ENCODE data around the gene ATMIN.

The ATMIN gene

GRCh38 chr16:81067166-81067565 is 31.5 kb downstream of the ATMIN start:
- DNase-seq (ENCODE audit: low spot score): no peak

GRCh38 chr16:81069063-81069462 is 33.4 kb downstream of the ATMIN start:
- no peak for DNase-seq (ENCODE audit: low spot score)

GRCh38 chr16:81070979-81071378 is 35.3 kb downstream of the ATMIN start:
- DNase-seq (ENCODE audit: low spot score): no peak

GRCh38 chr16:81071805-81072204 is 36.2 kb downstream of the ATMIN start:
- no peak for DNase-seq (ENCODE audit: low spot score)

- DNase-seq (ENCODE audit: low spot score): no peak
Measured at GRCh38 chr16:81073560-81074330, 38.1 kb downstream of the ATMIN start.

GRCh38 chr16:81076566-81077075 is 41.0 kb downstream of the ATMIN start:
- peak; percentile 90 for DNase-seq (ENCODE audit: low spot score)

- peak; percentile 95 for DNase-seq (ENCODE audit: low spot score)
Measured at GRCh38 chr16:81077076-81077940, 41.7 kb downstream of the ATMIN start, which contains the start of gene C16orf46. C16orf46 (minus strand) TSS chr16:81077238; CDS start chr16:81063955, 13,283 bp downstream.

- no peak for DNase-seq (ENCODE audit: low spot score)
Measured at GRCh38 chr16:81080233-81080632, 44.6 kb downstream of the ATMIN start.

GRCh38 chr16:81081014-81081413 is 45.4 kb downstream of the ATMIN start:
- DNase-seq (ENCODE audit: low spot score): no peak

GRCh38 chr16:81088836-81089235 is 53.2 kb downstream of the ATMIN start:
- DNase-seq (ENCODE audit: low spot score): no peak

- no peak for DNase-seq (ENCODE audit: low spot score)
Measured at GRCh38 chr16:81094771-81095251, 59.2 kb downstream of the ATMIN start.

GRCh38 chr16:81095653-81095952 is 60.0 kb downstream of the ATMIN start:
- no peak for DNase-seq (ENCODE audit: low spot score)

GRCh38 chr16:81095953-81096714 is 60.5 kb downstream of the ATMIN start, which contains the start of gene GCSH:
GCSH (minus strand) TSS chr16:81096395; CDS start chr16:81096278, 117 bp downstream.
- DNase-seq (ENCODE audit: low spot score): peak; percentile 97

GRCh38 chr16:81096715-81097208 is 61.1 kb downstream of the ATMIN start:
- no peak for DNase-seq (ENCODE audit: low spot score)
